GM23248 (cell line): Measurements from ENCODE around the gene SORT1.

Experiments used
- EZH2 ChIP-seq: fragments of 200-600 bp; sonication (generic); IDR thresholded peaks from 2 replicates; pipeline ENCODE4 v1.6.1; 2018; ENCODE audit warnings: antibody characterized with exemption, mild to moderate bottlenecking; ENCODE audit not compliant: insufficient read depth, poor library complexity, severe bottlenecking
- EZH2phosphoT487 ChIP-seq: fragments of 200-600 bp; sonication (generic); IDR thresholded peaks from 2 replicates; pipeline ENCODE4 v1.6.1; 2018; ENCODE audit warnings: antibody characterized with exemption, moderate library complexity, mild to moderate bottlenecking, low read depth; ENCODE audit not compliant: insufficient read depth

DNA sequence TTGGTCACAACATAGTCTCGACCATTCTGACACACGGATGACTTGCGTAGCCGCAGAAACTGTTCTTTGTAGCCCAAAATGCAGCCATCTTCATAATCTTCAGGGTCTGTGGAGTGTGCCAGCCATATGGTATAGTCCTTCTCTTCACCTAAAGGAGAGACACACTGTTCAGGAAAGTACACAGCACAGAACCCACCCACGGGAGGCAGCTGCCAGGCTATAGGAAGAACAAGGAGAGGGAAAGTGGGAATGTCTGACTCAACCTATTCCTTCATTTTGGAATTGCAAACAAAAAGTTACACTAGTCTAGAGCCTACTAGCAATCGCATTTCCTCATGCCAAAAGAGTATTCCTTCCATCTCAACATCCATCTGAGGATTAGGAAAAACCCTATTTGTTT is 74.7 kb downstream of the SORT1 start:
- TF ChIP-seq EZH2 (no peak), EZH2phosphoT487 (no peak)
